LNCaP clone FGC (cell line): ENCODE data around the gene RNF112.

Source experiments
- DNase-seq: peaks from one replicate; pipeline ENCODE4 v3.0.0-alpha.2; 2011; ENCODE audit warnings: low read depth
- H3K4me3 ChIP-seq: 2 replicates; pipeline ENCODE4 v1.5.1; 2011; ENCODE audit warnings: mild to moderate bottlenecking, low read depth, low read length, control low read depth
- TF ChIP-seq, protein P1 (sequence below): IDR thresholded peaks from 2 replicates; pipeline ENCODE4 v1.5.1; 2012; ENCODE audit warnings: mild to moderate bottlenecking; ENCODE audit not compliant: control insufficient read depth, insufficient read depth; ENCODE audit errors: extremely low read depth

RNF112 gene

DNA sequence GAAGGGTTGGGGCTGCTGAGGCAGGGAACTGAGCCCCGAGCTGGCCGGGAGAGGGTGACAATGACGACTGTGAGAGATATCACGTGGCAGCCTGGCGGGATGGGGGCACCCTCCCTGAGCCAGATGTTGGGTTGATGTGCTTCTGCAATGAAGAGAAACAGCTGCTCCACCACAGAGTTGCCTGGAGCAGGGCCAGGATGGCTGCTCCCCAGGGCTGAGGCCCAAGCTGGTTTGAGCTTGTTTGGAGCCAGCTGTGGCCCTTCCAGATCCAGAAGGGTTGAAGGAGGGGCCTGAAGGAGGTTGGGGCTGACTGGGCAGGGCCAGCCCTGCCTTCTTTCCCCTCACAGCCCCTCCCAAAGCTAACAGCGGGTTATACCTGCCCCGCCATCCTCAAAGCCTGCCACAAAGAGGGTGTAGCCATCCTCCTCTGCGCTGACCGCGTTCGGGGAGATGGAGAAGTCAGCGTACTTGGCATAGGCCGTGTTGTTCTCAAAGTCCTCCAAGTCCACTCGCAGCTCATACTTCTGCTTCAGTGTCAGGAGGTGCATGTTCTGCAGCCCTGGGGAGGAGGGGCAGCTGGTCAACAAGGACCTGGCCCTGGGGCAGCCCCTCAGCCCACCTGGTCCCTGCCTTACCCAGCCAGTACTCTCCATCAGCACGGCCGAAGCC, 26.2 kb upstream of the RNF112 start:
- H3K4me3 ChIP-seq: no peak overlapping the region
- no peak for DNase-seq
- TF ChIP-seq, protein P1, sequence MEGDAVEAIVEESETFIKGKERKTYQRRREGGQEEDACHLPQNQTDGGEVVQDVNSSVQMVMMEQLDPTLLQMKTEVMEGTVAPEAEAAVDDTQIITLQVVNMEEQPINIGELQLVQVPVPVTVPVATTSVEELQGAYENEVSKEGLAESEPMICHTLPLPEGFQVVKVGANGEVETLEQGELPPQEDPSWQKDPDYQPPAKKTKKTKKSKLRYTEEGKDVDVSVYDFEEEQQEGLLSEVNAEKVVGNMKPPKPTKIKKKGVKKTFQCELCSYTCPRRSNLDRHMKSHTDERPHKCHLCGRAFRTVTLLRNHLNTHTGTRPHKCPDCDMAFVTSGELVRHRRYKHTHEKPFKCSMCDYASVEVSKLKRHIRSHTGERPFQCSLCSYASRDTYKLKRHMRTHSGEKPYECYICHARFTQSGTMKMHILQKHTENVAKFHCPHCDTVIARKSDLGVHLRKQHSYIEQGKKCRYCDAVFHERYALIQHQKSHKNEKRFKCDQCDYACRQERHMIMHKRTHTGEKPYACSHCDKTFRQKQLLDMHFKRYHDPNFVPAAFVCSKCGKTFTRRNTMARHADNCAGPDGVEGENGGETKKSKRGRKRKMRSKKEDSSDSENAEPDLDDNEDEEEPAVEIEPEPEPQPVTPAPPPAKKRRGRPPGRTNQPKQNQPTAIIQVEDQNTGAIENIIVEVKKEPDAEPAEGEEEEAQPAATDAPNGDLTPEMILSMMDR: no peak

DNA sequence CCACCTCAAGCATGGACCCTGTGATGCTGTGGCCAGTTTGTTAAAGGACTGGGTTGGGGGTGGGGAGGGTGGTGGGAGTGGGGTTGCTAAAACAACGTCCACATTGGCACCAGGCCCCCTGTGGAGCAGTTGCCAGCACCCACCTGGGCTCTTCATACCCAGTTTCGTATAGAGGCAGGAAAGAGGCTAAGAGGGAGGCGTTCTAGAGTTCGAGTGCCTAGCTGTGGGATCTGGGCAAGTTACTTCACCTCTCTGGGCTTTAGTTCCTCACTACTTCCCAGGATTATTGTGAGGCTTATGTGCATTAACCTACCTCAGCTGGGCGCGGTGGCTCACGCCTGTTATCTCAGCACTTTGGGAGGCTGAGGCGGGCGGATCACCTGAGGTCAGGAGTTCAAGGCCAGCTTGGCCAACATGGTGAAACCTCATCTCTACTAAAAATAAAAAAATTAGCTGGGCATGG, 25.5 kb upstream of the RNF112 start:
- H3K4me3 ChIP-seq: no peak overlapping the region
- TF ChIP-seq, protein P1: no peak
- no peak for DNase-seq

DNA sequence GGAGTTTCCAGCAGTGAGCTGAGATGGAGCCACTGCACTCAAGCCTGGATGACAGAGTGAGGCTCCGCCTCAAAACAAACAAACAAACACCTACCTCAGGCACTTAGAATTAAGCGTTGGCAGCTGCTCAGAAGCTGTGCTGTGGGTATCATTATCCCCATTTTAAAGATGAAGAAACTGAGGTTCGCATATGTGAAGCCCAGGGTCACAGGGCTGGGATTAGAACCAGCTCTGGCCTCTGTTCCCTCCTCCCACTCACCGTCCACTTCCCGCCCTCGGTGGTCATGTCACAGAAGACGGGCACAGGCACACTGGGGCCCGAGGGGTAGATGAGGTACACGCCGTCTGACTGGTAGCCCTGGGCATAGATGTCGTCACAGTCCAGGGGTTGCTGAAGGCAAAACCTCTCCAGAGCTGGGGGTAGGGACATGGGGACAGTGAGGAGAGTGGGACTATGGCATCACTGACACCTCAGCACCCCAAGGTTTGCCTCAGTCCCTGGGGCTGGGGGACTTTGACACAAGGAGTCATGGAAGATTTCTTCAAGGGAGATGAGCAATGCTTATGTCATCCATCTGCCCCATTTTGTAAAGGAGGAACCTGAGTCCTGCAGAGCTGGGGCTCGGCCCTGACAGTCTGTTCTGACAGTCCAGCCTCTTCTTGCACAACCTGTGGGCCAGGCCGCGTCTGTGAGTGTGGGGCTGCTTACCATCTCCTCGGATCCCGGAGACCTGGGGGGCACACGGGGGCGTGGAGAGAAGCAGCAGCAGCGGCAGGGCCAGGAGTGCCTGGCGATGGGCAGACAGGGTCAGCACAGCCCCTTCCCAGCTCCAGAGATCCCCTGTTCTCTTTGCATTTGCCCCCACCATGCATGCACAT, 24.7 kb upstream of the RNF112 start:
- no peak for DNase-seq
- TF ChIP-seq, protein P1: no peak
- no peak overlapping the region for H3K4me3 ChIP-seq

DNA sequence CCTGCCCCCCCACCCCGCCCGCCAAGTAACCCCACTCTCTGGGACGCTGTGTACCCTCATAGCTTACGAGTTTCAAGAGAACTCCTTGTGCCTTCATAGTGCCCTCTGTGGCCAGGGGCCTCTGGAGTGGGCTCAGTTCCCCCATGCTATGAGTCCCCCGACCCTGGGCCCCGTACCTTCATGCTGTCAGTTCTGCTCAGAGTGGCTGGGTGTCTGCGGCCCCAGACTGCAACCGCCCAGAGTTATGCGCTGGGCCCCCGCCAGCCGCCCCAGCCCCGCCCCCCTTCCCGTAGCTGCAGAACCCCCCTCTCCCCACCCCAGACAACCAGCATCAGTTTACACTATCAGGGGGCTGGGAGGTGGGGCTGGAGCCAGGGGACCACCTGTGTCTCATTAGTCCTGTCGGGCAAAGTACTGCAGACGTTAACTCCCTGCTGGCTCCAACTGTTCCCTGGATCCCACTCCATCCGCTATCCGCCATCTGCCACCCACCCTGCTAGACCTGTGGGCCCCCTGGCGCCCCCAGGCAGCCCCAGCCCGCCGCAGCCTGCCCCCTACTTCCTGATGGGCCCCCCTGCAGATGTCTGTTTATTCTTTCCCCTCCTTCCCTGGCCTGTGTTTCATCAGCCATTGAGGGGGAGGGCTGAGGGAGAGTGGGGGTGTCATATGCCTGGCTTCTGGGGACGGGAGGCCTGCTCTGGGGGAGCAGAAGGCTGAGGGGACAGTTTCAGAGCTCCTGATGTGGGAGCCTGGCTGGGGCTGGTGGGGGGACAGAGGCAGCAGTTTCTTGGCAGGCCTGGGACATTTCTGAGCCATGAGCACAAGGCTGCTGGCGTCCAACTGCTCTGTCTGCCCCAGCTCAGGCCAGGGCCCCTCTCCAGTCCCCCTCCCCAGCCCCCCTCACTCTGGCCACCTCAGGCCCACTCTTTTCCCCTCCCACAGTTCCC, 23.8 kb upstream of the RNF112 start, which contains the start of gene MFAP4:
Gene MFAP4 (minus strand): TSS at position 217 of the 947 bp plus-strand sequence. CDS start 35 bp downstream, at position 182.
- no peak within 1 kb of the TSS for H3K4me3 ChIP-seq
- TF ChIP-seq, protein P1: no peak
- DNase-seq: no peak

DNA sequence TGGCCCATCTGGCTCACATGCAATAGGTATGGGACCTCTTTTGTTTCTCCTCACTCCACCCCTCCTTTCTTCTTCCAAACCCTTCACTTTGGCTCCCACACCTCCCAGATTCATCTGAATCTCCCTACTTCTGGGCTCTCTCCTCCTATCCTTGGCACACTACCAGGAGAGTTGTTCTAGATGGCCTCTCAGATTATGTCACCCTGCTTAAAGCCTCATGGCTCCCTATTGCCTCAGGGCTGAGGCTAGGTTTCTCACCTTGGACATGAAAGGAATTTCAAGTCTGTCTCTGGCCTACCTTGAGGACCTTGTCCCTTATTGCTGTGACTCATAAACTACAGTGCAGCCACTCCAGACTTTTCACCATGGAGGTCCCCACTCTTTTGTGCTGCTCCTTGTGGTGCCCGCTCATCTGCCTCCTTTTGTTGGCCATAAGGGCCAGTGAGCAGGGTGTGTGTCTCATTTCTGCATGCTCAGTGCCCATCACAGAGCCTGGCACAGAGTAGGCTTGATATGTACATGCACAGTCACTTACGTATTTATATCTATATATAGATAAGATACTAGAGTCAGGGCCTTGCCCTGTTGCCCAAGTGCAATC, 23.0 kb upstream of the RNF112 start:
- DNase-seq: no peak
- TF ChIP-seq, protein P1: no peak
- no peak overlapping the region for H3K4me3 ChIP-seq
